HG03439 (cell line): ENCODE data around the gene MAZ.
"Not testable (repeated sequence)": the region's sequence is repeated elsewhere in the genome, so short reads cannot be mapped to it uniquely, and the experiment has no call there.

Source experiments
- ATAC-seq: cut with Tn5 transposase; IDR thresholded peaks from one replicate; pipeline ENCODE4 v1.9.1; 2021; ENCODE audit warnings: mild to moderate bottlenecking, moderate library complexity; ENCODE audit not compliant: unreplicated experiment

The MAZ gene

DNA sequence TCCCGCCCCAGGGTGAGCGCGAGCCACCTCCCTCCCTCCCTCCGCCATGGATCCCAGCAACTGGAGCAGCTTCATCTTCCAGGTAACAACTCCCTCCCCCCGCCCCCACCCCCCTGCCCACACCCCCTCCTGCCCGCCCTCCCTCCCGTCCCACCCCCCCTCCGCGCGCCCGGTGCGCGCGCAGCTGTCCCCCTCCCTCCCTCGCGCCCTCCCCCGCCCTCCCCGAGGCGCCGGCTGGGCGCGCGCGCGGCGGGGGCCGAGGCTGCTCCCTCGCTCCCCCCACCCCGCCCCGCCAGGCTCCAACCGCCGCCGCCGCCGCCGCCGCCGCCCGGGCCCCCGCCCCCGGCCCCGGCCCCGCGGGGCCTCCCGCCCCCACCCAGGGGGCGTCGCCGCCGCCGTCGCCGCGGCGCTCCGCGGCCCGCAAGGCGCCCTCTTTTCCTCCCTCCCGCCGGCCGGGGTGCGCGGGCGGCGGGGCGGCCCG lies at the start of gene MAZ:
MAZ (plus strand) TSS at position 431 of the 481 bp plus-strand sequence. CDS start 173 bp downstream, outside the sequence.
- ATAC-seq, result no peak

DNA sequence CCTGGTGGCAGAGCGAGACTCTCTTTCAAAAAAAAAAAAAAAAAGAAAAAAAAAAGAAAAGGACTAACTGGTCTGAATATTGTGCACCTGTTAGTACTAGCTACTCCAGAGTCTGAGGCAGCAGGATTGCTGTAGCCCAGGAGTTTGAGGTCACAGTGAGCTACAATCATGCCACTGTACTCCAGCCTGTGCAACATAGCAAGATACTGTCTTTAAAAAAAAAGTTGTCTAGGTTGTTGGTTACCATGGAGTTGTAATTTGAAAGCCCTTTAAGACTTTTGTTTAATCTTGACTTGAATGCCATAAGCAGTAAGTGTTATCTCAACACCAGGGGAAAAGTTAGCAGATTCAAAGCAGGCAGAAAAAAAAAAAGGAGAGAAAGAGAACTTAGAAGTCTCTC lies 49.7 kb upstream of the MAZ start:
- ATAC-seq, result no peak

DNA sequence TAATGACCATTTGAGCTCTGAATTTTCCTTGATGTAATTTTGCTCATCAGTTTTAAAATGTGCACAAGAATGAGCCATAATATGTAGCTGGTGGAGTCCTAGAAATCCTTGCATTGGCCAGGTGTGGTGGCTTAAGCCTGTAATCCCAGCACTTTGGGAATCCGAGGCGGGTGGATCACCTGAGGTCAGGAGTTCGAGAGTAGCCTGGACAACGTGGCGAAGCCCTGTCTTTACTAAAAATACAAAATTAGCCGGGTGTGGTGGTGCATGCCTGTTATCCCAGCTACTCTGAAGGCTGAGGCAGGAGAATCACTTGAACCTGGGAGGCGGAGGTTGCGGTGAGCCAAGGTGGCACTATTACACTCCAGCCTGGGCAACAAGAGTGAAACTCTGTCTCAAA lies 49.2 kb upstream of the MAZ start:
- ATAC-seq, result not testable (repeated sequence)

DNA sequence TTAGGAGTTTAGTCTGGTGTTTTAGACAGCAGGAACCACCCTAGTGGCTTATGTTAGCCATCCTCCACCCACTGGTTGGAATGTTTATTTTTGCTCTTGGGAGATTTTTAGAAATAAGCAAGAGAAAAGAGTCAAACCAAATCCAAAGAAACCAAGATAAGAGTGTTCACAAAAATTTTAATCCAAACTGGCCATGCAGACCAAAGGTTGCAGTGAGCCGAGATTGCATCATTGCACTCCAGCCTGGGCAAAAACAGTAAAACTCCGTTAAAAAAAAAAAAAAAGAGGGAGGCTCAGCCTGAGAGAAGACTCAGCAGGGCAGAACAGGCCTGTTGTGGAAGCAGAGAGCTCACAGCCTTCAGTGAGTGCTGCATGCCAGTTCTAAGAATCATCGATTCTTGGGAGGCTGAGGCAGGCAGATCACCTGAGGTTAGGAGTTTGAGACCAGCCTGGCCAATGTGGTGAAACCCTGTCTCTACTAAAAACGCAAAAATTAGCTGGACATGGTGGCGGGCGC lies 48.3 kb upstream of the MAZ start:
- no peak for ATAC-seq

DNA sequence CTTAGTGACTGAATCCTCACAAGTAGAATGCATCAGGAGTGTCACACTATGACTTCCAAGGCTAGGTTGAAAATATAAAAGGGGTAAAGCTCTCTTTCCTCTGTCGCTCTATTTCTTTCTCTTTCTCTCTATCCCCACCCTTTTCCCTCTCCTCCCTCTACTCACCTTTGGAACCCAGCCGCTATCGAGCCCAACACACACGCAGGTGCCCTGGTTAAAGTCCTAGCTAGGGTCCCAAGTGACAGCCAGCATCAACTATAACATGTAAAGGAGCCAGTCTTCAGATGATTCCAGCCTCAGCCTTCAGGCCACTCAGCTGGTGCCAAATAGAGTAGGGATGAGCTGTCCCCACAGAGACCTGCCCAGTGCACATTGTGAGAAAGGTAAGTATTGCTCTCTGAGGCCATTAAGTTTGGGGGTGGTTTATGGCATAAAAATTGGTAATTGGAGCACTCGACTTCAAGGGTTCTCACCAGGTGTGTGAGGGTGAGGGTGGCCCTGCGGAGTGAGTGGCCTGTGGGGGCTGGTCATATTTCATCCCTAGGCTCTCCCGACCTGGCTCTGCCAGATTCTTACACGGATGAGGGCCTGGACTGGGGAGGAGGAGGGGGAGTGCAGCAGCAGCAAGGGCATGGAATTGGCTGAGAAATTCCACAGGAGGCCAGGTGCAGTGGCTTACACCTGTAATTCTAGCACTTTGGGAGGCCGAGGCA lies 45.6 kb upstream of the MAZ start:
- ATAC-seq, result no peak

DNA sequence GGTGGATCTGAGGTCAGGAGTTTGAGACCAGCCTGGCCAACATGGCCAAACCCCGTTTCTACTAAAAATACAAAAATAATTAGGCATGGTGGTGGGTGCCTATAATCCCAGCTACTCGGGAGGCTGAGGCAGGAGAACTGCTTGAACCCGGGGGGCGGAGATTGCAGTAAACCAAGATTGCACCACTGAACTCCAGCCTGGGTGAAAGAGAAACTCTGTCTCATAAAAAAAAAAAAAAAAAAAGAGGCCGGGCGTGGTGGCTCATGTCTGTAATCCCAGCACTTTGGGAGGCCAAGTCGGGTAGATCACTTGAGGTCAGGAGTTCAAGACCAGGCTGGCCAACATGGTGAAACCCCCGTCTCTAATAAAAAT lies 45.1 kb upstream of the MAZ start:
- not testable (repeated sequence) for ATAC-seq

DNA sequence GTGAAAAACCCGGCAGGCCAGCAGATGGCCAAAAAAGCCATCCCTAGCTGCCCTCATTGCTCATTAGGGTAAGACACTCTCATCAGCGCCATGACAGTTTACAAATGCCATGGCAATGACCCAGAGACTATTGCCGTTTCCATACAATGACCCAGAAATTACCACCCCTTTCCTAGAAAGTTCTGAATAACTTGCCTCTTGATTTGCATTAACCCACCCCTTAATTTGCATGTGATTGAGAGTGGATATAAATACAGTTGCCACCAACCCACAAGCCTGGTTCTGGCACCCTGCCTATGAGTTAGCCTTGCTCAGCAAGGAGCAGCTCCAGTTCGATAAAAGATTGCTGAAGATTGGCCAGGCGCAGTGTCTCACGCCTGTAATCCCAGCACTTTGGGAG lies 44.4 kb upstream of the MAZ start:
- no peak for ATAC-seq

DNA sequence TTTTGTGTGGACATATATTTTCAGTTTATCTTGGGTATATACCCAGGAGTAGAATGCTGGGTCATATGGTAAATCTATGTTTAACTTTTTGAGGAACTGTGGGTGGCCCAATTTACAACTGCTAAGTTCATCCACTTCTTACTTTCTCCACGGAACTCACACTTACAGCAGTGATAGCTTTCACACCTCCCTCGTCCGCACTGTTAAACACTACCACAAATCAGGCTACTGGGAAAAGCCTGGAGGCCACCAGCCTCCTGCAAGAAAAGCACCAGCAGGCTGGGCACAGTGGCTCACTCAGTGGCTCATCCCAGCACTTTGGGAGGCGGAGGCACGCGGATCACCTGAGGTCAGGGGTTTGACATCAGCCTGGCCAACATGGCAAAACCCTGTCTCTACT lies 43.0 kb upstream of the MAZ start:
- ATAC-seq, result no peak

- ATAC-seq, result no peak
Observed at GRCh38 chr16:29765167-29766032, 40.9 kb upstream of the MAZ start.

DNA sequence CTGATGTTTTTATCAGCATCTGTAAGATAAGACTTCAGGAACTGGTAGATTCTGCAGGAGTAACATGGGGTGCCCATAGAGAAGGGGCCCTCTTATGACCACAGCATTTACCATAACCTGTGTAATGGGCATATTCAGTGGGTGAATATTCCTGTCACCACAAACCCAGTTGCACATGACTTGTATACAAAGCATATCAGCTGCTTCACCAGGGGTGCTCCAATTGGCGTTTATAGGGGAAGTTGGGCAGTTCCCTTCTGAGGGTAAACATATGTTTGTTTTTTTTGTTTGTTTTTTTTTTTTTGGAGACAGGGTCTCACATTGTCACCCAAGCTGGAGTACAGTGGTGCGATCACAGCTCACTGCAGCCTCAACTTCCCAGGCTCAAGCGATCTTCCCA lies 39.8 kb upstream of the MAZ start:
- no peak for ATAC-seq

DNA sequence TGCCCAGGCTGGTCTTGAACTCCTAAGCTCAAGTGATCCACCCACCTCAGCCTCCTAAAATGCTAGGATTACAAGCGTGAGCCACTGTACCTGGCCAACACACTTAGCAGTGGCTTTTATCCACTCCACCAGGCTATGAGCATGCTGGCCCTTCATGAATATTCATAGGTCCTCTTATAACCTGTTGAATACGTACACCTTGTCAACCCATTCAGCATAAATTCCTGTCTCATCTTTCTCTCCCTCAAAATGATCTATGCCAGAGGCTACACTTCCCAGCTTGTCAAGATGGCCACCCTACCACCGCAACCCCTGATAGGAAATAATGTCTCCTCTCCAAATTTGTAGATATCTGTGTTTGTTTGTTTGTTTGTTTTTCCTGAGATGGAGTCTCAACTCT lies 39.3 kb upstream of the MAZ start:
- no peak for ATAC-seq

DNA sequence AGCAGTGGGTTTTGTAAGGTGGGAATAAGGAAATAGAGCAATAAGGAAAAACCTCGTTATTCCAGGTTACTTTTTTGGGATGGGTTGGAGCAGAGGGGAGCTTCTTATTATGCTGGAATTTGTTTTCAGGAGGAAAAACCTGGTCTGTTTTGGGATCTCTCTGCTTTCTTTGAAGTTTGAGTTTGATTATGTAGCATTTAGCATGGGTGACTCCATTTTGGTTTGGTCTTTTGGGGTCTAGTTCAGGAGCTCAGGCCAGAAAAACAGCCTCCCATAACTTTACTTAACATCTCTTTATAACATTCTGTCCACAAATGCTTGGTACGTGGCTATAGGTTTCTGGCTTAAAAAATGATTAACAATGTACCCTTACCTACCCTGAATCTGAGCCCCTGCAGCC lies 36.8 kb upstream of the MAZ start:
- no peak for ATAC-seq

DNA sequence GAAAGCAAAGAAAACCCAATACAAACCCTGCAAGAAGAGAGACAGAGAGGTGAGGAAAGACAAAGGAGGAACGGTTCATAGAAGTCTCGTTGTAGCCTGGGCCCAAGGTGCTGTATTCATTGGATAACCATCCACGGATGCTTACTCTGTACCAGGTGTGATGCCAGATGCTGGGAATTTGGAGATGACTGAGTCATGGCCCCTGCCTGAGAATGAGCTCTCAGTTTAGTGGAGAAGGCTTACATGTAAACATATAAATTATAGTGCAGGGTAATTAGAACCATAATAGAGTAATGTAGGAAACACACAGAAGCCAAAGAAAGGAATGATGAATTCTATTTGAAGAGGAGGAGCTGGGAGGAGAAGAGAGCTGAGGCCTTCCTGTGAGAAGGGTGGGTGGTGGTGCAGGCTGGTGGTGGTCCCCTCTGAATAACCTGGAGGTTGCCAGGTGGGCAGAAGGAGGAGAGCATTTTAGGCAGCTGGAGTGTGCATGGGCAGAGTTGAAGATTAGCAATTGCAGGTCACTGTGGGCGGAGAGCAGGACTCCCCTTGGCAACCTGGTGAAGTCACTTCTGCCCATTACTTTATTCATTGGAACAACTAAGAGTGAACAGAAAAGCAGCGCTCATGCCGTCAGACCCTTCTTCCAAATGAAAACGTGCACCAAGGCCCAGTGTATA lies 35.9 kb upstream of the MAZ start:
- ATAC-seq, result no peak

DNA sequence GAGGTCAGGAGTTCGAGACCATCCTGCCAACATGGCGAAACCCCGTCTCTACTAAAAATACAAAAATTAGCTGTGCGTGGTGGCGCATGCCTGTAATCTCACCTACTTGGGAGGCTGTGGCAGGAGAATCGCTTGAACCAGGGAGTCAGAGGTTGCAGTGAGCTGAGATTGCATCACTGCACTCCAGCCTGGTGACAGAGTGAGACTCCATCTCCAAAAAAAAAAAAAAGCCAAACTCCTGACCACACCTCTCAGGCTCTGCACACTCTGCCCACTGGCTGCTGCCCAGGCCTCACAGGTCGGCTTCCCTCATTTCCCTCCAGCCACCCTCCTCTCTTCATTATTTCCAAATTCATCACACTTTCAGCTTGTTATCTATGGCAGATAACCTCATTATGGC lies 34.0 kb upstream of the MAZ start:
- ATAC-seq, result not testable (repeated sequence)

- ATAC-seq, result no peak
Observed at GRCh38 chr16:29774730-29775129, 31.6 kb upstream of the MAZ start.

GRCh38 chr16:29775742-29776408 lies 30.5 kb upstream of the MAZ start:
- ATAC-seq, result no peak

- ATAC-seq, result no peak
Observed at GRCh38 chr16:29777576-29778350, 28.6 kb upstream of the MAZ start, which contains the start of gene ZG16. Gene ZG16 (plus strand): TSS chr16:29778256. CDS start chr16:29779267, 1,011 bp downstream.

DNA sequence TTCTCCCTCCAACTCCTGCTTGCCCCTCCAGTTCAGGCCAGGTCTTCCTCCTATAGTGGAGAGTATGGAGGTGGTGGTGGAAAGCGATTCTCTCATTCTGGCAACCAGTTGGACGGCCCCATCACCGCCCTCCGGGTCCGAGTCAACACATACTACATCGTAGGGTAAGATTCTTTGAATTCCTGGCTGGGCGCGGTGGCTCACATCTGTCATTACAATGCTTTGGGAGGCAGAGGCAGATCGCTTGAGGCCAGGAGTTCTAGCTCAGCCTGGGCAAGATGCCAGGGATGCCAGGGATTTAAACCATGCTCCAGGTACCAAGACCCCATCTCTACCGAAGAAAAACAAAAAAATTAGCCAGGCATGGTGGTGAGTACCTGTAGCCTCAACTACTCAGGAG lies 26.9 kb upstream of the MAZ start:
- no peak for ATAC-seq

- ATAC-seq, result not testable (repeated sequence)
Observed at GRCh38 chr16:29783094-29783953, 23.0 kb upstream of the MAZ start.
